ENCODE measurements around the gene MGAT2. TPM values are rescaled to one million over a fixed set of nuclear protein-coding genes. Genes with fewer than 3 reads are reported as not detected.
A peak's percentile ranks its signal among the peaks of the same experiment; 100 is the strongest.

The MGAT2 gene
- polyA plus RNA-seq, 4 donors, result 13.5 to 59.1 (median 26.0) TPM

GRCh38 chr14:49594347-49595091 is 26.1 kb upstream of the MGAT2 start:
- DNase-seq, result peak; percentile 90 to 97
- H3K9me3 ChIP-seq (ENCODE audit: control insufficient read depth in 2 of 2, insufficient read depth in 1 of 2, low read depth in 1 of 2, low read length in 1 of 2), result no peaks in the 10 kb centered on the region
- no peaks in the 10 kb centered on the region for H3K36me3 ChIP-seq (ENCODE audit: control insufficient read depth in 3 of 3, insufficient read depth in 2 of 3, low read depth in 1 of 3, low read length in 3 of 3)
- no peaks in the 10 kb centered on the region for H3K27me3 ChIP-seq (ENCODE audit: control insufficient read depth in 3 of 3, insufficient read depth in 3 of 3, low read length in 3 of 3)
- H3K4me3 ChIP-seq (ENCODE audit: low read depth in 1 of 3, low read length in 3 of 3), result no peak overlapping the region
- peak overlapping the region in 1 of 3 donors; percentile 90 for H3K27ac ChIP-seq (ENCODE audit: low read depth in 1 of 3, low read length in 2 of 3)
- WGBS, 3 donors, result 6 to 31% (median 27%) methylated on average over 4 of the region's 4 CpGs
- FAIRE-seq, result peak; percentile 55
- H3K4me1 ChIP-seq (ENCODE audit: control insufficient read depth in 3 of 3, insufficient read depth in 2 of 3, low read depth in 1 of 3, low read length in 2 of 3), result peaks cover 0 to 16% (median 0%) of the 10 kb centered on the region in 3 donors

GRCh38 chr14:49598189-49598484 is 22.5 kb upstream of the MGAT2 start:
- H3K9me3 ChIP-seq (ENCODE audit: control insufficient read depth in 2 of 2, insufficient read depth in 1 of 2, low read depth in 1 of 2, low read length in 1 of 2), result no peaks in the 10 kb centered on the region
- DNase-seq (no peak), FAIRE-seq (no peak)
- WGBS, 3 donors, result 0 to 1% (median 0%) methylated on average over 15 of the region's 15 CpGs
- no peaks in the 10 kb centered on the region for H3K27me3 ChIP-seq (ENCODE audit: control insufficient read depth in 3 of 3, insufficient read depth in 3 of 3, low read length in 3 of 3)
- H3K36me3 ChIP-seq (ENCODE audit: control insufficient read depth in 3 of 3, insufficient read depth in 2 of 3, low read depth in 1 of 3, low read length in 3 of 3), result no peaks in the 10 kb centered on the region
- peaks cover 0 to 18% (median 0%) of the 10 kb centered on the region in 3 donors for H3K4me1 ChIP-seq (ENCODE audit: control insufficient read depth in 3 of 3, insufficient read depth in 2 of 3, low read depth in 1 of 3, low read length in 2 of 3)
- H3K4me3 ChIP-seq (ENCODE audit: low read depth in 1 of 3, low read length in 3 of 3), result peak overlapping the region; percentile 75 to 81 (median 76)
- H3K27ac ChIP-seq (ENCODE audit: low read depth in 1 of 3, low read length in 2 of 3), result peak overlapping the region; percentile 96 to 99 (median 96)

- no peak for FAIRE-seq
- H3K27me3 ChIP-seq (ENCODE audit: control insufficient read depth in 3 of 3, insufficient read depth in 3 of 3, low read length in 3 of 3), result no peaks in the 10 kb centered on the region
- H3K4me3 ChIP-seq (ENCODE audit: low read depth in 1 of 3, low read length in 3 of 3), result peak within 1 kb of the TSS; percentile 75 to 81 (median 76)
Observed at GRCh38 chr14:49598485-49599300, 21.9 kb upstream of the MGAT2 start, which contains the start of gene LRR1. Gene LRR1 (plus strand): TSS chr14:49598940. CDS start chr14:49599021, 81 bp downstream.

GRCh38 chr14:49607583-49607982 is 13.0 kb upstream of the MGAT2 start:
- WGBS, 3 donors, result 25 to 80% (median 55%) methylated on average over 6 of the region's 6 CpGs
- Histone ChIP-seq H3K9me3 (ENCODE audit: control insufficient read depth in 2 of 2, insufficient read depth in 1 of 2, low read depth in 1 of 2, low read length in 1 of 2) (no peaks in the 10 kb centered on the region), H3K4me3 (ENCODE audit: low read depth in 1 of 3, low read length in 3 of 3) (no peak overlapping the region), H3K4me1 (ENCODE audit: control insufficient read depth in 3 of 3, insufficient read depth in 2 of 3, low read depth in 1 of 3, low read length in 2 of 3) (no peaks in the 10 kb centered on the region), H3K27ac (ENCODE audit: low read depth in 1 of 3, low read length in 2 of 3) (peak overlapping the region in 1 of 3 donors; percentile 48), H3K36me3 (ENCODE audit: control insufficient read depth in 3 of 3, insufficient read depth in 2 of 3, low read depth in 1 of 3, low read length in 3 of 3) (peaks cover 0 to 34% (median 4%) of the 10 kb centered on the region in 3 donors), H3K27me3 (ENCODE audit: control insufficient read depth in 3 of 3, insufficient read depth in 3 of 3, low read length in 3 of 3) (no peaks in the 10 kb centered on the region)
- DNase-seq (peak; percentile 45 to 92), FAIRE-seq (no peak)

More at GRCh38 chr14:49598485-49599300, 21.9 kb upstream of the MGAT2 start, which contains the start of gene LRR1:
- H3K27ac ChIP-seq (ENCODE audit: low read depth in 1 of 3, low read length in 2 of 3), result peak within 1 kb of the TSS; percentile 96 to 99 (median 96)
- H3K9me3 ChIP-seq (ENCODE audit: control insufficient read depth in 2 of 2, insufficient read depth in 1 of 2, low read depth in 1 of 2, low read length in 1 of 2), result no peaks in the 10 kb centered on the region
- WGBS, 3 donors, result 0 to 1% (median 0%) methylated on average over 60 to 77 of the region's 77 CpGs
- H3K4me1 ChIP-seq (ENCODE audit: control insufficient read depth in 3 of 3, insufficient read depth in 2 of 3, low read depth in 1 of 3, low read length in 2 of 3), result peaks cover 0 to 18% (median 0%) of the 10 kb centered on the region in 3 donors
- peak; percentile 87 to 96 for DNase-seq
- H3K36me3 ChIP-seq (ENCODE audit: control insufficient read depth in 3 of 3, insufficient read depth in 2 of 3, low read depth in 1 of 3, low read length in 3 of 3), result peaks cover 0 to 4% (median 0%) of the 10 kb centered on the region in 3 donors

GRCh38 chr14:49612251-49612650 is 8.3 kb upstream of the MGAT2 start:
- no peak overlapping the region for H3K4me3 ChIP-seq (ENCODE audit: low read depth in 1 of 3, low read length in 3 of 3)
- 91 to 95% (median 93%) methylated on average over 4 of the region's 4 CpGs for WGBS, 3 donors
- no peaks in the 10 kb centered on the region for H3K4me1 ChIP-seq (ENCODE audit: control insufficient read depth in 3 of 3, insufficient read depth in 2 of 3, low read depth in 1 of 3, low read length in 2 of 3)
- no peaks in the 10 kb centered on the region for H3K27me3 ChIP-seq (ENCODE audit: control insufficient read depth in 3 of 3, insufficient read depth in 3 of 3, low read length in 3 of 3)
- H3K36me3 ChIP-seq (ENCODE audit: control insufficient read depth in 3 of 3, insufficient read depth in 2 of 3, low read depth in 1 of 3, low read length in 3 of 3), result peaks cover 0 to 30% (median 3%) of the 10 kb centered on the region in 3 donors
- no peak overlapping the region for H3K27ac ChIP-seq (ENCODE audit: low read depth in 1 of 3, low read length in 2 of 3)
- no peak for FAIRE-seq
- no peak for DNase-seq
- H3K9me3 ChIP-seq (ENCODE audit: control insufficient read depth in 2 of 2, insufficient read depth in 1 of 2, low read depth in 1 of 2, low read length in 1 of 2), result no peaks in the 10 kb centered on the region

GRCh38 chr14:49612671-49613070 is 7.9 kb upstream of the MGAT2 start:
- Histone ChIP-seq H3K9me3 (ENCODE audit: control insufficient read depth in 2 of 2, insufficient read depth in 1 of 2, low read depth in 1 of 2, low read length in 1 of 2) (no peaks in the 10 kb centered on the region), H3K27ac (ENCODE audit: low read depth in 1 of 3, low read length in 2 of 3) (no peak overlapping the region), H3K36me3 (ENCODE audit: control insufficient read depth in 3 of 3, insufficient read depth in 2 of 3, low read depth in 1 of 3, low read length in 3 of 3) (peaks cover 0 to 32% (median 0%) of the 10 kb centered on the region in 3 donors), H3K4me3 (ENCODE audit: low read depth in 1 of 3, low read length in 3 of 3) (no peak overlapping the region), H3K4me1 (ENCODE audit: control insufficient read depth in 3 of 3, insufficient read depth in 2 of 3, low read depth in 1 of 3, low read length in 2 of 3) (no peaks in the 10 kb centered on the region), H3K27me3 (ENCODE audit: control insufficient read depth in 3 of 3, insufficient read depth in 3 of 3, low read length in 3 of 3) (no peaks in the 10 kb centered on the region)
- DNase-seq (no peak), FAIRE-seq (no peak)
- 92 to 98% (median 96%) methylated on average over 8 of the region's 8 CpGs for WGBS, 3 donors

- Histone ChIP-seq H3K4me3 (ENCODE audit: low read depth in 1 of 3, low read length in 3 of 3) (no peak overlapping the region), H3K4me1 (ENCODE audit: control insufficient read depth in 3 of 3, insufficient read depth in 2 of 3, low read depth in 1 of 3, low read length in 2 of 3) (no peaks in the 10 kb centered on the region), H3K36me3 (ENCODE audit: control insufficient read depth in 3 of 3, insufficient read depth in 2 of 3, low read depth in 1 of 3, low read length in 3 of 3) (peaks cover 0 to 38% (median 5%) of the 10 kb centered on the region in 3 donors), H3K9me3 (ENCODE audit: control insufficient read depth in 2 of 2, insufficient read depth in 1 of 2, low read depth in 1 of 2, low read length in 1 of 2) (no peaks in the 10 kb centered on the region), H3K27ac (ENCODE audit: low read depth in 1 of 3, low read length in 2 of 3) (no peak overlapping the region), H3K27me3 (ENCODE audit: control insufficient read depth in 3 of 3, insufficient read depth in 3 of 3, low read length in 3 of 3) (no peaks in the 10 kb centered on the region)
- FAIRE-seq, result no peak
- WGBS, 3 donors, result 92 to 97% (median 95%) methylated on average over 2 of the region's 2 CpGs
- DNase-seq, result no peak
Observed at GRCh38 chr14:49614196-49614595, 6.4 kb upstream of the MGAT2 start.

GRCh38 chr14:49615776-49616175 is 4.8 kb upstream of the MGAT2 start:
- Histone ChIP-seq H3K4me3 (ENCODE audit: low read depth in 1 of 3, low read length in 3 of 3) (no peak overlapping the region), H3K9me3 (ENCODE audit: control insufficient read depth in 2 of 2, insufficient read depth in 1 of 2, low read depth in 1 of 2, low read length in 1 of 2) (no peaks in the 10 kb centered on the region), H3K27me3 (ENCODE audit: control insufficient read depth in 3 of 3, insufficient read depth in 3 of 3, low read length in 3 of 3) (no peaks in the 10 kb centered on the region), H3K4me1 (ENCODE audit: control insufficient read depth in 3 of 3, insufficient read depth in 2 of 3, low read depth in 1 of 3, low read length in 2 of 3) (no peaks in the 10 kb centered on the region), H3K36me3 (ENCODE audit: control insufficient read depth in 3 of 3, insufficient read depth in 2 of 3, low read depth in 1 of 3, low read length in 3 of 3) (peaks cover 0 to 31% (median 5%) of the 10 kb centered on the region in 3 donors), H3K27ac (ENCODE audit: low read depth in 1 of 3, low read length in 2 of 3) (no peak overlapping the region)
- no peak for DNase-seq
- 92 to 94% (median 93%) methylated on average over 6 of the region's 6 CpGs for WGBS, 3 donors
- no peak for FAIRE-seq
